Measurements from ENCODE around the gene SYTL2.

DNA sequence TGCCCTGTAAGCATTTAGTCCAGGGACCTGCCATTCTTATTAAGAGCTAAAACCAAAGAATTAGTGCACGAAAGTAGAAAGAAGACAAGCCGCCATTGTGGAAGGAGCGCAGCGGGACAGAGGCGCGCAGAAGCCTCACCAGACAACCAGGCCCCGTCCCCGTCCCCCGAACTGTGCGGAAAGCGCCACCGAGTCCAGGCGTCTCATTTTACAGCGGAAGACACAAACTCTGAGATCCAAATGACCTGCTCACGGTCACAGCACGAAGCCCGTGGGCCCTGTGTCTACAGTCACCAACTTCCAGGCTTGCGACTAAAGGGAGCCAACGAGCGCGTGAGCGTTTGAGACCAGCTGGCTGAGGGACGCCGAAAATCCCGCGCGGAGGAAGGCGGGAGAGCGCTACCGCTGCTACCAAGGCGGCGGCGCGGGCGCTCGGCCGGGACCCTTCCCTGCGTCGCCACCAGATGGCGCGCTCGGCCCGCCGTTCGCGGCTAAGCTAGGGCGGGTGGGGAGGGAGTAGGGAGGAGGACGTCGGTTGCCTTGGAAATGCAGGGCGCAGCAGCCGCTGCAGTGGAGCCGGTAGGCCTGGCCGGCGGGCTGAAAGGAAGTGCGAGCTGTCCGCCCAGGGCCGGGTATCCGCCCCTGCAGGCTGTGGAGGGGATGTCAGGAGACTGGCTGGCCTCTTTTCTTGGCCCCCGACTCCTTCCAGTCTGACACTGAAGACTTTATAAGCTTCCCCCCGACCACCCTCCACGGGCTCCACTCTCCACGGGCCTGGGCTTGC, 43.8 kb upstream of the SYTL2 start:
- TF ChIP-seq POLR2AphosphoS5 (IDR thresholded peaks at IDR 0.05) (peak; percentile 56 to 85 (median 68)), CTCF (IDR thresholded peaks at IDR 0.05) (peak; percentile 54 to 88 (median 87))

All from breast epithelium (tissue), 3 donors.